H9 (cell line): ENCODE data around the gene FAM3D. TPM values are rescaled to one million over a fixed set of nuclear protein-coding genes. Genes with fewer than 3 reads are reported as not detected.

Experiments
- DNase-seq: peaks from one replicate; pipeline ENCODE4 v3.0.0-alpha.2; 2017
- H2AFZ ChIP-seq: one replicate; pipeline ENCODE4 v1.6.1; 2013; ENCODE audit warnings: mild to moderate bottlenecking, low read length, control low read depth, moderate library complexity
- H2AK5ac ChIP-seq: 2 replicates; pipeline ENCODE4 v1.6.1; 2013; ENCODE audit warnings: low read length, control low read depth, mixed read lengths; ENCODE audit not compliant: insufficient read length
- H2BK120ac ChIP-seq: one replicate; pipeline ENCODE4 v1.6.1; 2013; ENCODE audit warnings: low read depth, mild to moderate bottlenecking, low read length, control low read depth, inconsistent platforms; ENCODE audit not compliant: poor library complexity, severe bottlenecking
- H2BK12ac ChIP-seq: 2 replicates; pipeline ENCODE4 v1.6.1; 2013; ENCODE audit warnings: low read length, control low read depth, mixed read lengths, low read depth; ENCODE audit not compliant: insufficient read length
- H2BK15ac ChIP-seq: 2 replicates; pipeline ENCODE4 v1.6.1; 2013; ENCODE audit warnings: low read depth, low read length, control low read depth
- H2BK20ac ChIP-seq: one replicate; pipeline ENCODE4 v1.6.1; 2013; ENCODE audit warnings: low read depth, mild to moderate bottlenecking, low read length, control low read depth, inconsistent platforms; ENCODE audit not compliant: poor library complexity, severe bottlenecking
- H2BK5ac ChIP-seq: 2 replicates; pipeline ENCODE4 v1.6.1; 2013; ENCODE audit warnings: low read length, control low read depth, mixed read lengths; ENCODE audit not compliant: insufficient read length
- H3K14ac ChIP-seq: 2 replicates; pipeline ENCODE4 v1.6.1; 2013; ENCODE audit warnings: low read length, control low read depth; ENCODE audit not compliant: insufficient read depth
- H3K18ac ChIP-seq: 2 replicates; pipeline ENCODE4 v1.6.1; 2013; ENCODE audit warnings: low read depth, mild to moderate bottlenecking, mixed read lengths, low read length, control low read depth; ENCODE audit not compliant: insufficient read length
- H3K23ac ChIP-seq: 2 replicates; pipeline ENCODE4 v1.6.1; 2013; ENCODE audit warnings: low read length, control low read depth, mixed read lengths, low read depth; ENCODE audit not compliant: insufficient read length
- H3K23me2 ChIP-seq: 2 replicates; pipeline ENCODE4 v1.6.1; 2013; ENCODE audit warnings: low read depth, mild to moderate bottlenecking, mixed read lengths, low read length, control low read depth; ENCODE audit not compliant: insufficient read length, poor library complexity, severe bottlenecking
- H3K27ac ChIP-seq: 2 replicates; pipeline ENCODE4 v1.5.1; 2013; ENCODE audit warnings: low read length, control low read depth, mixed read lengths, low read depth; ENCODE audit not compliant: insufficient read length
- H3K27me3 ChIP-seq: 2 replicates; pipeline ENCODE4 v1.6.1; 2013; ENCODE audit warnings: low read length, control low read depth, inconsistent platforms; ENCODE audit not compliant: insufficient read depth
- H3K4ac ChIP-seq: 2 replicates; pipeline ENCODE4 v1.6.1; 2013; ENCODE audit warnings: low read depth, mild to moderate bottlenecking, control low read depth, inconsistent platforms, low read length, moderate library complexity
- H3K4me1 ChIP-seq: 2 replicates; pipeline ENCODE4 v1.6.1; 2013; ENCODE audit warnings: low read length, control low read depth, inconsistent platforms; ENCODE audit not compliant: insufficient read depth
- H3K4me2 ChIP-seq: 2 replicates; pipeline ENCODE4 v1.6.1; 2013; ENCODE audit warnings: low read length, control low read depth, mixed read lengths; ENCODE audit not compliant: insufficient read length, insufficient read depth
- H3K56ac ChIP-seq: 2 replicates; pipeline ENCODE4 v1.6.1; 2013; ENCODE audit warnings: low read depth, mild to moderate bottlenecking, mixed read lengths, low read length, control low read depth; ENCODE audit not compliant: insufficient read length
- H3K79me1 ChIP-seq: 2 replicates; pipeline ENCODE4 v1.6.1; 2013; ENCODE audit warnings: low read depth, mild to moderate bottlenecking, moderate library complexity, low read length, control low read depth, inconsistent platforms; ENCODE audit not compliant: insufficient read depth, poor library complexity, severe bottlenecking
- H3K79me2 ChIP-seq: 2 replicates; pipeline ENCODE4 v1.6.1; 2013; ENCODE audit warnings: low read length, control low read depth, inconsistent platforms; ENCODE audit not compliant: insufficient read depth
- H3K9ac ChIP-seq: 2 replicates; pipeline ENCODE4 v1.6.1; 2013; ENCODE audit warnings: low read length, control low read depth, mixed read lengths; ENCODE audit not compliant: insufficient read length; ENCODE audit errors: extremely low read depth
- H3K9me3 ChIP-seq: one replicate; pipeline ENCODE4 v1.6.1; 2013; ENCODE audit warnings: low read depth, low read length, inconsistent platforms; ENCODE audit not compliant: control insufficient read depth
- H3T11ph ChIP-seq: one replicate; pipeline ENCODE4 v1.6.1; 2013; ENCODE audit warnings: mild to moderate bottlenecking, low read length, control low read depth, inconsistent platforms
- H4K20me1 ChIP-seq: one replicate; pipeline ENCODE4 v1.6.1; 2013; ENCODE audit not compliant: control insufficient read depth, insufficient read length, insufficient read depth
- H4K5ac ChIP-seq: 2 replicates; pipeline ENCODE4 v1.6.1; 2013; ENCODE audit warnings: low read depth, mild to moderate bottlenecking, mixed read lengths, low read length, control low read depth; ENCODE audit not compliant: insufficient read length
- H4K8ac ChIP-seq: replicated peaks from 2 replicates; pipeline ENCODE4 v1.6.1; 2013; ENCODE audit warnings: low read length, control low read depth, mixed read lengths, low read depth; ENCODE audit not compliant: insufficient read length
- H4K91ac ChIP-seq: 2 replicates; pipeline ENCODE4 v1.6.1; 2013; ENCODE audit warnings: low read depth, mild to moderate bottlenecking, moderate library complexity, mixed read lengths, low read length, control low read depth; ENCODE audit not compliant: insufficient read length
- H3K27ac Mint-ChIP-seq, 3 experiments: 2 replicates in 2 of 3; 3 replicates in 1 of 3; pipeline ENCODE4 v1.8.0; 2020 to 2021; ENCODE audit warnings: mixed read lengths in 3 of 3, mild to moderate bottlenecking in 1 of 3, moderate library complexity in 1 of 3
- H3K27me3 Mint-ChIP-seq: 2 replicates; pipeline ENCODE4 v1.8.0; 2021; ENCODE audit warnings: low read depth, mild to moderate bottlenecking, moderate library complexity, mixed read lengths
- H3K36me3 Mint-ChIP-seq, 3 experiments: 2 replicates in 2 of 3; 3 replicates in 1 of 3; pipeline ENCODE4 v1.8.0; 2020 to 2021; ENCODE audit warnings: low read depth in 3 of 3, mixed read lengths in 3 of 3; ENCODE audit not compliant: insufficient read depth in 1 of 3
- H3K4me1 Mint-ChIP-seq, 2 experiments: 2 replicates each; pipeline ENCODE4 v1.8.0; 2020; ENCODE audit warnings: mixed read lengths in 2 of 2
- H3K4me3 Mint-ChIP-seq, 2 experiments: 2 replicates in 1 of 2; 3 replicates in 1 of 2; pipeline ENCODE4 v1.8.0; 2020 to 2021; ENCODE audit warnings: mild to moderate bottlenecking in 2 of 2, mixed read lengths in 2 of 2, moderate library complexity in 1 of 2
- H3K9me3 Mint-ChIP-seq, 2 experiments: 2 replicates in 1 of 2; 3 replicates in 1 of 2; pipeline ENCODE4 v1.8.0; 2020; ENCODE audit warnings: mild to moderate bottlenecking in 2 of 2, mixed read lengths in 2 of 2, moderate library complexity in 1 of 2
- WGBS: extraction: QIAGEN DNeasy Blood & Tissue Kit; methylation state at CpG from one replicate; pipeline ENCODE4 v1.1.7; 2013; ENCODE audit warnings: missing lambda C conversion rate, low lambda C conversion rate, mixed read lengths; ENCODE audit not compliant: insufficient read length; ENCODE audit errors: extremely low coverage; 5-methylcytosine and 5-hydroxymethylcytosine counted together
- total RNA-seq: library from RNA; stranded (reverse); gene quantifications from 2 replicates; pipeline ENCODE4 v1.2.1, GENCODE V29; 2021
- TF ChIP-seq, protein P1 (sequence below): fragments of 200-600 bp; sonication (generic); conservative IDR thresholded peaks from 3 replicates; pipeline ENCODE4 v1.8.0; 2021; ENCODE audit warnings: antibody characterized with exemption, mild to moderate bottlenecking

Gene FAM3D
- total RNA-seq, 1 experiment from 2014 or later: not detected

DNA sequence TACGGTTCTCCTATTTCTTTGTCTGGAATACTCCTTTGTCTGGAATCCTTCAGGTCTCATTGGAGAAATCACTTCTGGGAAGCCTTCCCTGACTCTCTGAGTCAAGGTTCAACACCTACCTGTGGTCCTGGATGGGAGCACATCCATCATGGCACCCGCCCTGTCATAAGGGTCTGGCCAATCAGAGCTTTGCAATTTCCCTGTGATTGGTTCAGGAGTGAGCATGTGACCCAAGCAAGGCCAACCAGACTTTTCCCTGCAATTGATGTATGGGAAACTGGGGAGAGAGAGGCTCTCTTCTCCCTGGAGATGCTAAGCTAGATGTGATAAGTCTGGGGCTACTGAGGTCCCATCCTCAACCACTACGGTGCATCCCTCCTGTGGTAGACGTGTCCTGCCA, 8.1 kb downstream of the FAM3D start:
- Histone ChIP-seq H4K91ac (no peak overlapping the region), H3T11ph (no peak overlapping the region), H3K14ac (no peak overlapping the region), H3K79me2 (no peaks in the 10 kb centered on the region), H3K79me1 (no peaks in the 10 kb centered on the region), H3K18ac (no peak overlapping the region), H2BK20ac (no peak overlapping the region), H2BK120ac (no peak overlapping the region), H3K27me3 (no peaks in the 10 kb centered on the region), H3K9ac (no peak overlapping the region), H2BK12ac (no peak overlapping the region), H4K20me1 (no peaks in the 10 kb centered on the region), H4K5ac (no peak overlapping the region), H2BK5ac (no peak overlapping the region), H3K9me3 (no peaks in the 10 kb centered on the region), H2AK5ac (no peak overlapping the region), H3K23ac (no peak overlapping the region), H4K8ac (no peak overlapping the region), H3K4ac (no peak overlapping the region), H2BK15ac (no peak overlapping the region), H2AFZ (no peak overlapping the region), H3K23me2 (no peaks in the 10 kb centered on the region), H3K56ac (no peak overlapping the region), H3K4me2 (no peak overlapping the region), H3K27ac (no peak overlapping the region), H3K4me1 (no peaks in the 10 kb centered on the region)
- Mint-ChIP-seq H3K27ac (no peak overlapping the region), H3K27me3 (peaks cover 29% of the 10 kb centered on the region), H3K4me3 (no peak overlapping the region), H3K9me3 (no peaks in the 10 kb centered on the region; a peak in 1 of 5 replicates), H3K4me1 (peaks cover 2 to 7% of the 10 kb centered on the region in 2 experiments; a peak in 3 of 4 replicates), H3K36me3 (no peaks in the 10 kb centered on the region)
- no CpG with 5 or more reads among the region's 4 CpGs for WGBS
- TF ChIP-seq, protein P1, sequence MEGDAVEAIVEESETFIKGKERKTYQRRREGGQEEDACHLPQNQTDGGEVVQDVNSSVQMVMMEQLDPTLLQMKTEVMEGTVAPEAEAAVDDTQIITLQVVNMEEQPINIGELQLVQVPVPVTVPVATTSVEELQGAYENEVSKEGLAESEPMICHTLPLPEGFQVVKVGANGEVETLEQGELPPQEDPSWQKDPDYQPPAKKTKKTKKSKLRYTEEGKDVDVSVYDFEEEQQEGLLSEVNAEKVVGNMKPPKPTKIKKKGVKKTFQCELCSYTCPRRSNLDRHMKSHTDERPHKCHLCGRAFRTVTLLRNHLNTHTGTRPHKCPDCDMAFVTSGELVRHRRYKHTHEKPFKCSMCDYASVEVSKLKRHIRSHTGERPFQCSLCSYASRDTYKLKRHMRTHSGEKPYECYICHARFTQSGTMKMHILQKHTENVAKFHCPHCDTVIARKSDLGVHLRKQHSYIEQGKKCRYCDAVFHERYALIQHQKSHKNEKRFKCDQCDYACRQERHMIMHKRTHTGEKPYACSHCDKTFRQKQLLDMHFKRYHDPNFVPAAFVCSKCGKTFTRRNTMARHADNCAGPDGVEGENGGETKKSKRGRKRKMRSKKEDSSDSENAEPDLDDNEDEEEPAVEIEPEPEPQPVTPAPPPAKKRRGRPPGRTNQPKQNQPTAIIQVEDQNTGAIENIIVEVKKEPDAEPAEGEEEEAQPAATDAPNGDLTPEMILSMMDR: no peak
- DNase-seq: no peak
